Activated CD8-positive, alpha-beta memory T cell treated with anti-CD3 and anti-CD28 coated beads for 1 hour (primary cell): Measurements from ENCODE around the gene NKD2.

ENCODE experiments used
- DNase-seq, 2 donors: peaks; one replicate each; pipeline ENCODE4 v3.0.0-alpha.2; 2020; ENCODE audit warnings: low read depth in 1 of 2; ENCODE audit errors: extremely low read depth in 1 of 2

The NKD2 gene

DNA sequence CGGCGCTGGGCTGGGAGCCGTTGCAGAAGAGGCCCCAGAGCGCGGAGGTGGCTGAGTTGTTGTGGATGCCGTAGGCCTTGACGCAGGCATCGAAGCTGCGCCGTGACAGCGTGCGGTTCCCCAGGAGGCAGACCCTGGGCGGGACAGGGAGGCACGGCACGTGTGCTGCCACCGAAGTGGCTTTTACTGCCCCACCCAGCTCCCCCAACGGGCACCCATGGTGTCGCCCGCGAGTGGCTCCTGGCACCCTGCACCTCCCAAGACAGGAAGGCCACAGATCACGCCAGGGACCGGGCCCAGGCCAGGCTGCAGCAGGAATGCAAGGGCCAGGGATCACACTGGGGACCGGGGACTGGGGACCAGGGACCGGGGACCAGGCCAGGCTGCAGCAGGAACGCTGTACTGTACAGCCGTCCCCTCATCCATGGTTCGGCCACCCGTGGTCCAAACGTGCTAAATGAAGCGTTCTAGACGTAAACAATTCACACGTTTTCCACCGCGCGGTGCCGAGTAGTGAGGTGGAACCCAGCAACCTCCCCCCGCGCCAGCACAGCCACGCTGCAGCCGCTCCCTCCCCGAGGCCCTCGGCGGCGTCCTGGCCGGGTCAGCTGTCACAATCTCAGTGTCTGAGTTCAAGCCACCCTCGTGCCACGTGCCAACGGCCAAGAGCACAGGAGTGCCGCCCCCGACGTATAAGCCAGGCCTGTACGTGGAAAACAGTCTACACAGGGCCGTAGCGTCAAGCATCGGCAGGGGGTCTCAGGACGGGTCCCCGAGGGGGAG is 75.4 kb downstream of the NKD2 start:
- no peak for DNase-seq

DNA sequence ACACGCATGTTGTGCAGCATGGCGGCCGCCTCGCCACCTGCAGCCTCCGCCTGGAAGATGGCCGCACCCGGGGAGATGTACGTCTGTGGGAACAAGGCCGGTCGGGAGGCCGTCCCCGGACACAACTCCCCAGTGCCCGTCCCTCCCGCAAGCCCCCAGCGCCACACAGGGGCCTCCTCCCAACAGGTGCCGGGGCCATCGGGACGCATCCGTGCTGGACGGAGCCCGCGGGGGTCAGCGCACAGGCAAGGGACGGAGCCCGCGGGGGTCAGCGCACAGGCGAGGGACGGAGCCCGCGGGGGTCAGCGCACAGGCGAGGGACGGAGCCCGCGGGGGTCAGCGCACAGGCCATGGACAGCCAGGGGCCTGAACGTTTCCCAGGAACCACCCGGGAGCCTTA is 76.8 kb downstream of the NKD2 start:
- DNase-seq, result no peak

DNA sequence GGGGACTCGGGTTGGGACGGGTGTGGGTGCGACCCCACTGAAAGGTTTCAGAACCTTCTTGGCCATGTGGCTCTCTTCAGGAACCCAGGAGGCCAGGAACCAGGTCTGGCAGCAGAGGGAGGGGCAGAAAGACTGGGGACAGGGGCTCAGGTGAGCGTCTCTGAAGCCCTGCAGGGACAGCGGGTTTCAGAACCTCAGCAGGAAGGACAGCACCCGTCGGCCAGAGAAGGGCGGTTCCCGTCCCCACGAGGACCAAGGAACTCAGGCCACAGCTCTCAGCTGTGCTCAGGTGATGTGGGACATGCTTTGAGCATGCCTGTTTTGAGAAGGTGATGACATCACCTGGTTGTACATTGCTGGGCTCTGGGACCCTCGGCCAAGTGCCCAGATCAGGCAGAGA is 77.5 kb downstream of the NKD2 start:
- DNase-seq, result no peak

DNA sequence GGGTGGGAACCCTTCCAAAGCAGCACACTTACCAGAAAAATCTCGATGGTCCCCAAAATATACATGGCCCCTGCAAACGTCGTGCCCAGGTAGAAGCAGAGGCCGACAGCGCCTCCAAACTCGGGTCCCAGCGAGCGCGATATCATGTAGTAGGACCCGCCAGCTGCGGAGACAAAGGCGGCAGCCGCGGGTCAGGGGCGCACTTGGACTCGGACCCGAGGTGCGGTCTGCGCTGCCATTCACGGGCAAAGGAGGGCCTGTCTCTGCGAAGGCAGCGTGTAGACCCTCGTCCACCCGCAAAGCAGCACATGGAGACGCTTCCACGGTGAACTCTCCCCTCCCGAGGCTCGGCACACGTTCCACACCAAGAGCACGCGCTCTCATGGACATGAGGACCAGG is 78.3 kb downstream of the NKD2 start:
- DNase-seq, result no peak

GRCh38 chr5:1087428-1087827 is 78.8 kb downstream of the NKD2 start:
- DNase-seq, result no peak

DNA sequence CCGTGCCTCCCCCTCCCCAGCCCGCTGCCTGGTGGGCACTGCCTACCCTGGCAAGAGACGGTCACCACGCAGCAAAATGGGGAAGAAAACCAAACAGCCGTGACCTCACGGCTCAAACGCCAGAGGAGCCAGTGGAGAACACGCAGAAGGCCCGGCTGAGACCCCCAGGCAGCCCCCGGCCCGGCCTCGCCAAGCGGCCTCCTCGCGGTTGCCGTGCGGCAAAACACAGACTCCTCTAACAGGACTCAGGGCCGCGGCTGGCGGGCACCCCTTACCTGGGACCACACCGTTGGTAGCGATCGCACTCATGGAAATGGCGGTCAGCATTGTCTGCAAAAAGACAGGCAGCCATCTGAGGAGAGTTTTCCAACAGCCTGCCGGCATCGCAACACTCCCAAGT is 79.4 kb downstream of the NKD2 start:
- no peak for DNase-seq
